Measurements from ENCODE around the gene PCBP3.

- TF ChIP-seq CTCF (IDR thresholded peaks at IDR 0.05 in 4 of 5, conservative IDR thresholded peaks at IDR 0.05 in 1 of 5) (no peak), POLR2A (IDR thresholded peaks at IDR 0.05) (no peak)
Observed at GRCh38 chr21:45772180-45772579, 128.7 kb downstream of the PCBP3 start.

Measured in gastrocnemius medialis (tissue), 4 donors.